Fibroblast of lung (primary cell): ENCODE data around the gene THSD7B.
"Not testable (repeated sequence)": the region's sequence is repeated elsewhere in the genome, so short reads cannot be mapped to it uniquely, and the experiment has no call there.

Experiments
- CTCF ChIP-seq, 2 donors: IDR thresholded peaks in 1 of 2; conservative IDR thresholded peaks in 1 of 2; 1 replicate in 1 of 2; 2 replicates in 1 of 2; pipeline ENCODE4 v1.5.1; 2011 to 2012; ENCODE audit warnings: low read length in 2 of 2, control low read depth in 1 of 2, inconsistent platforms in 1 of 2, low read depth in 1 of 2, mild to moderate bottlenecking in 1 of 2
- EZH2 ChIP-seq: IDR thresholded peaks from 2 replicates; pipeline ENCODE4 v1.5.1; 2012; ENCODE audit warnings: low read length, control low read depth, mild to moderate bottlenecking; ENCODE audit errors: missing control alignments

- not testable (repeated sequence) for TF ChIP-seq CTCF (conservative IDR thresholded peaks at IDR 0.05 in 1 of 2, IDR thresholded peaks at IDR 0.05 in 1 of 2; ENCODE audit: low read depth in 1 of 2, low read length in 2 of 2); EZH2
Measured at GRCh38 chr2:137331562-137331961, 566.2 kb downstream of the THSD7B start.
